Peyer's patch (tissue), 4 donors: ENCODE data around the gene TRIM10.

ENCODE experiments used
- POLR2A ChIP-seq, 2 donors: fragments of 450-650 bp; IDR thresholded peaks; one replicate each; pipeline ENCODE4 v1.5.1; 2017; ENCODE audit warnings: antibody characterized with exemption in 2 of 2, mild to moderate bottlenecking in 2 of 2, moderate library complexity in 2 of 2
- TF ChIP-seq, protein P1 (sequence below), 6 experiments: fragments of 450-650 bp in 4 of 6; fragments of 200-600 bp in 2 of 6; sonication (generic) in 1 of 6; IDR thresholded peaks; one replicate each; pipeline ENCODE4 v1.5.1; 2017 to 2019; ENCODE audit warnings: antibody characterized with exemption in 6 of 6, mild to moderate bottlenecking in 3 of 6, moderate library complexity in 1 of 6

DNA sequence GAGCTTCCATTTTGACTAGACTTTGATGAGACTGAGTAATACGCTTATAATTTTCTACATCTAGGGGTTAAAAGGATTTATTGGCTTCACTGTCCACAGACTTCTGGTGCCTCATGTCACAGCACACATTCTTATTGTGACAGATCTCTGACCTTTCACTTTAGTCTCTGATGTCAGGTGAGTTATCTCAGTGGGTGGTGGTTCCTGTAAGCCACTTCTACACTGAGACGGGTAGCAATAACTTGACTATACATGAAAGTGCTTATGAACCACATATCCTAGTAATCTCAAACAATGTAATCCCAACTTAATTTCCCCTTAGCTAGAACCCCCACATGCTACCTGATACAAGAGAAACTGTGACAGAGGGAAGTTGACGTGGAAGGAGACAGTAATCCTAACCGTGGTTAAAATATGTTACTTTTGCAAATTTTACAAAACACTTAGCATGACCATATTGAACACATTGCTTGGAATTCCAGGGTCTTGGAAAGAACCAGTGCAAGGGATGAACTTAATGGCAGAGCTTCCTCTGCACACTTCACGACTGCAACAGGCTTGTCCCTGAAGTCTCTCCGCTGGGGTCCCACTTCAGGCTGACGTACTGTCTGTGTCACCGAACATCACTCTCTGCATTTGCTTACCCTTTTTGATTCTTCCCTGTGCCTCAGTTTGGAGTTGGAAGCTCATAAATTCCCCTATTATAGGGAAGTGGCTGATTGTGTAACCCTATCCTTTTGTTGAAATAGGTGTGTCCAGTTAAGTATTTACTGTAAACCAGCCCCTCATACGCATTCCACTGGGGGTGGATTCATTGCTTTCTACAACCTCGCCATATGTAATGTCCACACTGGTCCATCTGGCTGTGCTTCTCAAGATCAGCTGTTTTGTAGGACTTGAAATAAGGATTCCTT is 31.5 kb downstream of the TRIM10 start:
- TF ChIP-seq, protein P1, sequence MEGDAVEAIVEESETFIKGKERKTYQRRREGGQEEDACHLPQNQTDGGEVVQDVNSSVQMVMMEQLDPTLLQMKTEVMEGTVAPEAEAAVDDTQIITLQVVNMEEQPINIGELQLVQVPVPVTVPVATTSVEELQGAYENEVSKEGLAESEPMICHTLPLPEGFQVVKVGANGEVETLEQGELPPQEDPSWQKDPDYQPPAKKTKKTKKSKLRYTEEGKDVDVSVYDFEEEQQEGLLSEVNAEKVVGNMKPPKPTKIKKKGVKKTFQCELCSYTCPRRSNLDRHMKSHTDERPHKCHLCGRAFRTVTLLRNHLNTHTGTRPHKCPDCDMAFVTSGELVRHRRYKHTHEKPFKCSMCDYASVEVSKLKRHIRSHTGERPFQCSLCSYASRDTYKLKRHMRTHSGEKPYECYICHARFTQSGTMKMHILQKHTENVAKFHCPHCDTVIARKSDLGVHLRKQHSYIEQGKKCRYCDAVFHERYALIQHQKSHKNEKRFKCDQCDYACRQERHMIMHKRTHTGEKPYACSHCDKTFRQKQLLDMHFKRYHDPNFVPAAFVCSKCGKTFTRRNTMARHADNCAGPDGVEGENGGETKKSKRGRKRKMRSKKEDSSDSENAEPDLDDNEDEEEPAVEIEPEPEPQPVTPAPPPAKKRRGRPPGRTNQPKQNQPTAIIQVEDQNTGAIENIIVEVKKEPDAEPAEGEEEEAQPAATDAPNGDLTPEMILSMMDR (IDR thresholded peaks at IDR 0.05) = no peak
- no peak for TF ChIP-seq POLR2A (IDR thresholded peaks at IDR 0.05)
